ENCODE results near the gene ZCCHC7.
"Not testable (repeated sequence)": the region's sequence is repeated elsewhere in the genome, so short reads cannot be mapped to it uniquely, and the experiment has no call there.

ZCCHC7 gene

DNA sequence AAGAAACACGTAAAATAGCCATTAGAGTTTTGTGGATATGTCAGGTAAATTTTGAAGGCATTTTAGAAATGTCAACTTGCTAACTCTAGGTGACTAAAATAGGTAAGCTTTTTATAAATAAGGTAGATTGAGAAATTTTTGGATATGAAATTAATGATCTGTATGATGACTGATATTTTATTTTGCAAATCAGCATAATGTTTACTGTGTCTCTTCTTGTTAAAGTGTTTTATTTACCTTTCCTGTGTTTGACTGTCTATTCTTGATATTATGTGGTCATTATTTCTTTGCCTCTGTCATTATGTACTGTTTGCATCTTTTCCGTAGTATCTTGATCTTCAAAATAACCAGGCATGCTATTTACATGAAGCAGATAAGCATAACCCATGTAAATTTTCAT, 58.4 kb downstream of the ZCCHC7 start:
- DNase-seq (ENCODE audit: low spot score) = no peak

DNA sequence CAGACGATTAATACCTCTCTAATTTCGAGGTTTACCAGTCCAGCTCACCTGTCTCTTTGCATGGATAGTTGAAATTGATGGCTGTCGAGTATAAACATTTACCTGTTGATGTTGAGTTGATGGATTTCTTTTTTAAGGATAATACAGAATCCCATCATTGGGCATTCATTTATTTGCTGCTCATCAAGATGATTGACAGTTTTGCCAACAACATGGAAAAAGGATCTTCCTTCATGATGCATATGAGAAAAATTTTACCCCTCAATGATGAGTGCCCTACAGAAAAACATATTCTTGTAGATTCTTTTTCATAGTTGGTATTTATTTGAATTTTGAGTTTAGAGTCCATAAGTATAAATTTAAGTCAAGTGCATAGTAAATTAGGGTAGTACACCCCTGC, 59.2 kb downstream of the ZCCHC7 start:
- no peak for DNase-seq (ENCODE audit: low spot score)

DNA sequence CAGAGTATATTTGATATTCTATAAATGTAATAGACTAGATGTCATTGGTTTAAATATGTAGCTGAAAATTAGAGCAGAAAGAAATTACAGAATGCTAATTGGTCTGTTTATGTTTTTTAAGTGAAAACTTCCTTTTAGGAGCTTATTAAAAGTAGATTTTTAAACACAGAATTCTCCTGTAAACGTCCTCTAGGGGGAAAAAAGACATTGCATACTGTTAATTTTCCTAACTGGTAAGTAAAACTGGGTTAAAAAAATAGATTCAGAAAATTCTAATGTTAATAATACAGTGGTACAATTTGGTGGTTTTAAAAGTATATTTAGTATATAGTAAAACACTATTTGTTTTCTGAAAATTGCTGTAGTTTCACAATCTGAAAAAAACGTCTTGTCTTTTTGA, 59.8 kb downstream of the ZCCHC7 start:
- no peak for DNase-seq (ENCODE audit: low spot score)

DNA sequence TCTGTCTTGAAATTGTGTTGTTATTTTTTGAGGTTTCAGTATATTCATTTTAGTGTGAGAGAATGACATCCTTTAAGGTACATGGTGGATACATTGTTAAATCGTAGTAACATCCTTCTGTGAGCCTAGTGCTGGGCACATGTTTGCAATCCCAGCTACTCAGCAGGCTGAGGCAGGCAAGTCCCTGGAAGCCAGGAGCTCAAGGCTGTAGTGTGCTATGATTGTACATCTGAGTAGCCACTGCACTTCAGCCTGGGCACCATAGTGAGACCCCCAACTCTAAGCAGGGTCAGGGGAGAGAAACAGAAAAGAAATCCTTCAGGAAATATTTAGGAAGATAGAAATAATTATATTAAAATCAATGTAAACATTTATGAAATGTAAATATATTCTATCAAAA, 62.3 kb downstream of the ZCCHC7 start:
- no peak for DNase-seq (ENCODE audit: low spot score)

DNA sequence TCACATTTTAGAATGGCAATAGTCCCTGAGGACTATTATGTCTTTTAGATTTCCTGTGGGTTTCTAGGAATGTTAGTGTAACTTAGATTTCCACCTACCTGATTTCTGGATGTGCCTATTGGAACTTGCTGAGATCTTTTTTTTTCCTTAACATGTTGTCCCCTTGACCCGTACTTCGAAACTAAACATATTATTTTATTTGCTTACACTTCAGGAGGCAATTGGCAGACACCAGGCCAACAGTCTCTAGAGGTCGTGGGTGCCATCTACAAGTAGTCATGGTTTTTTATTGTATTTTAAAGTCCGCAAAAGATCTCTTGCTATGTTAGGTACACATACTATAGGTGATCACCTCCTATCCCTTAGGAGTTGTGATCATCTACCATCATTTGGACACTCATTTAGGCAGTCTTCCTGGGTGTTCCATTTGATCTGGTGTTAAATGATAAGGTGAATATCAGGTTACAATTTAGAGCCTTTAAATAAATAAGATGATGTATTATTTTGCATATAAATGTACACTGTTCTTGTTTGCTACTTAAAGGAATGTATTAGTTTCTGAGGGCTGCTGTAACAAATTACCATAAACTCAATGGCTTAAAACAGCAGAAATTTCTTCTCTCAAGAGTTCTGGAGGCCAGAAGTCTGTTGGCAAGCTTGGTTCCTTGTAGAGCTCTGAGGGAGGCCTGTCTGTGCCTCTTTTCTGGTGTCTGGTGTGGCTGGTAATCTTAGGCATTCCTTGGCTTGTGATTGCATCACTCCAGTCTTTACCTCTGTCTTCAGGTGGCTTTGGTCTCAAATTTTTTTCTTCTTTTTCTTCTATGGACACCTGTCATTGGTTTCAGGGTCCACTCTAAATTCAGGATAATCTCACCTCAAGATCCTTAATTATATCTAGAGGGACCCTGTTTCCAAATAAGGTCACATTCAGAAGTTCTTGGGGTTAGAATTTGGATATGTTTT, 64.8 kb downstream of the ZCCHC7 start:
- DNase-seq (ENCODE audit: low spot score) = no peak

DNA sequence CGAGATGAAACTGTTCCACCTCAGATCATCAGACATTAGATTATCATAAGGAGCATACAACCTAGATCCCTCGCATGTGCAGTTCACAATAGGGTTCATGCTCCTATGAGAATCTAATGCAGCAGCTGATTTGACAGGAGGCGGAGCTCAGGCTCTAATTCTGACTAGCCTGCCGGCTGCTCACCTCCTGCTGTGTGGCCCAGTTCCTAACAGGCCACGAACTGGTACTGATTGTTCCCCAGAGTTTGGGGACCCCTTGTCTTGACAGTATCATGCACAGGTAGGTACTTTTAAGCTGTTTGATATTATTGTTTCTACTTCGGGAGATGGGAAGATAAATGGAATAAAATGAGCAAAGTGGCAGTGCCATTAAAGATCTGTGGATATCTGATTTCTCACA, 66.9 kb downstream of the ZCCHC7 start:
- peak; percentile 79 for DNase-seq (ENCODE audit: low spot score)

DNA sequence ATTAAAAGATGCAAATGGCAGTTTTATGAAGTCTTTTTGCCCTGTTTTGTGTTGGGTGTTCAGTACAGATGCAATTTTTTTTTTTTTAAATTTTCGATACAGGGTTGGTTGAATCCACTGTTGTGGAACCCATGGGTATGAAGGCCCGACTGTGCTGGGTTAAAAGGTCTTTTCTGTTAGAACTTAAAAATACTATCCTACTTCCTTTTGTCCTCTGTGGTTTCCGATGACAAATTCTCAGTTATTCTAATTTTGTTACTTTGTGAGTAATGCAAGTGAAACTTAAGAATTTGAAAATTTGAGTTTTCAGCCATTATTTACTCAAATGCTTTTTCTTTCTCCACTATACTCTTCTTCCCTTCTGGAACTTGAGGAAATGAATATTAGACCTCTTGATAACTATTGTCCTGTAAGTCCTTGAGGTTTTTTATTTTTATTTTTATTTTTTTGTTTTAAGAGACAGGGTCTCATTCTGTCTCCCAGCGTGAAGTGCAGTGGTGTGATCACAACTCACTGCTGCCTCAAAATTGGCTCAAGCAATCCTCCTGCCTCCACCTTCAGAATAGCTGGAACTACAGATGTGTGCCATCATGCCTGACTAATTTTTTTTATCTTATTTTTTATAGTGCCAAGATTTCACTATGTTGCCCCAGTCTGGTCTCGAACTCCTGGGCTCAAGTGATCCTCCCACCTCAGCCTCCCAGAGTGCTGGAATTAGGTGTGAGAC, 67.5 kb downstream of the ZCCHC7 start:
- DNase-seq (ENCODE audit: low spot score) = peak; percentile 67

DNA sequence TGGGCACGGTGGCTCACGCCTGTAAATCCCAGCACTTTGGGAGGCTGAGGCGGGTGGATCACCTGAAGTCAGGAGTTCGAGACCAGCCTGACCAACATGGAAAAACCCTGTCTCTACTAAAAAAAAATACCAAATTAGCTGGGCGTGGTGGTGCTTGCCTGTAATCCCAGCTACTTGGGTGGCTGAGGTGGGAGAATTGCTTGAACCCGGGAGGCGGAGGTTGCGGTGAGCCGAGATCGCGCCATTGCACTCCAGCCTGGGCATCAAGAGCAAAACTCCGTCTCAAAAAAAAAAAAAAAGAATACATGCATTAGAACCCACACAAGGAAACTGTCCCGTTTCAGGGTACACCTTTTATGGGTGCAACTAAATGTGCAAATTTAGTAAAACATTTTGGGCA, 70.4 kb downstream of the ZCCHC7 start:
- not testable (repeated sequence) for DNase-seq (ENCODE audit: low spot score)

DNA sequence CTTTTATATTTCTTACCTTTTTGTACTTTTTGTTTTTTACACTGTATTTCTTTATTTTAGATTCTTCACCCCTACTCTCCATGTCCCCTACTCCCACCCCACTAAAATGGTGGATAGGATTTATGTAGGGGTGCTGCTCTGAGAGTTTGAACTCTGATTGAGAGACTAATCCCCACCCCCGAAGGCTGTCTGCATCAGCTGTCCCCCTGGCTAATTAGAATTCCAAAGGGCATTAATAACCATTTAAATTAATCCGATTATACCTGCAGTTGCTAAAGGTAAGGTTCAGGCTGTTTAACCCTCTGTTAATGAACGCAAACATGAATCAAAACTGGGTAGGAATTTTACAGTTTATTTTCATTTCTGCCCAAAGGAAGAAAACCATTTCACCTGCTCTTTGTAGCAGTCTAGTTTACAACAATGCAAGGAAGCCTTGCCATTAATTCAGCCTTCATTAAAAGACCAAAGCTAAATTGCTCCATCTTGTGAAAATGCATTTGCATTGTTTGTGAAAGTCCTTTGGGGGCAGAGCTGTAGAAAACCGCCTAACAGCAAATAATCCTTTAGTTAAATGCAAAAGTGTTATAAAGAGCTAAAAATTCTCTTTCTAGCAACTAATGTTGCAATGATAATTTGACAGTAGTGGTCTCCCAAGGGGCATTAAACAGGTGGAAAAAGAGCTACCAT, 71.2 kb downstream of the ZCCHC7 start:
- DNase-seq (ENCODE audit: low spot score) = no peak

DNA sequence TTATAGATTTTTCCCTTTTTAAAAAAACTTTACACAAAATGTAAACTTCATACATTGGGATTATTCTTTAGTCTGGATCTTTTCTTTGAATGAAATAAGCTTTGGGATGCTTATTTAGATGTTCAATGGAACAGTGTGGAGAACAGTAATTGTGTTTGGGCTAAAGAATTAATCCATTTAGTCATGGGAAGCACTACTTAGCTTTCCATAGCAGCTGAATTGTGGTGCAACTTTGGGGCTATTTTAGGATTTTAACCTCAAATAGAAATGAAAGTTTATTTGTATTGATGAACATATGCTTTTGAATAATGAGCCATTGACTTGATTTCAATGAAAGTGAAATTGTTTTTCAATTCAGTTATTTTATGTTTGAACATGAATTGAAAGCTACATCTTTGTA, 72.4 kb downstream of the ZCCHC7 start:
- no peak for DNase-seq (ENCODE audit: low spot score)

DNA sequence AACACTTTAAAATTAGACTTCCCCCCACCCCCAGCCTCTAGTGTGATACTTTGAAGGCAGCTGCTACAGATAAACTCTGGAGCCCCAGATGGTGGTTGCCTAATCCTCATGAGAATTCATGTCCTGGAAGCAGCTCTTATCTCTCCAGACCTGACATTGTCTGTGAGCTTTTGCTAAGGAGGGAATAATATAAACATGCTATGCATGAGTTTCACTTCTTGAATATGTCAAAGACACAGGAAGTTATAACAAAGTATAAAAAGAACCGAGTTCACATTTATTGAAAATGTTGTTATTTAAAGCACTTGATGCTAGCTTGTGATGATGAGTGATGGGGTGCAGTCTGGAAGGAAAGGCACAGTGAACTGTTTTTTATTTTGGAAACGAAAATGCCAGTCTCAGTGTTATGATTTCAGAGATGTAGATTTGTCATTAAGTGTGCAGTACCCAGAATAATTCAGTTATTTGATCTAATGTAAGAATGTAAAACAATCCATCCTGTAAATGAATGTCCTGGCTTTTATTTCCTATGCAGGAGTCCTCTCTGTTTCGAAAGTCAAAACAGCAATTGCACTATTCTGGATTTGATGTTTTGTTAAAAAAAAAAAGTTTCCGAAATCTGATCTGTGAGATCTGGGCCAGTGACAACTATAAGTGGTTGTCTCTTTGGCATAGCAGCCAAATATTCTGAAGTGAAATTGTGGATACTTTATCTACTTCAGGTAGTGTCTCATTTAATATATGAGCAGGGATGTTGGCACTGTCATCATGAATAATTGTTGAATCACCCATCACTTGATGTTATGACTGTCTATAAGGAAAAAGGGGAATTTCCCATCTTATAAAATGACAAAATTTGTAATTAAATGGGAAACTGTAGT, 77.0 kb downstream of the ZCCHC7 start:
- peak; percentile 97 for DNase-seq (ENCODE audit: low spot score)

DNA sequence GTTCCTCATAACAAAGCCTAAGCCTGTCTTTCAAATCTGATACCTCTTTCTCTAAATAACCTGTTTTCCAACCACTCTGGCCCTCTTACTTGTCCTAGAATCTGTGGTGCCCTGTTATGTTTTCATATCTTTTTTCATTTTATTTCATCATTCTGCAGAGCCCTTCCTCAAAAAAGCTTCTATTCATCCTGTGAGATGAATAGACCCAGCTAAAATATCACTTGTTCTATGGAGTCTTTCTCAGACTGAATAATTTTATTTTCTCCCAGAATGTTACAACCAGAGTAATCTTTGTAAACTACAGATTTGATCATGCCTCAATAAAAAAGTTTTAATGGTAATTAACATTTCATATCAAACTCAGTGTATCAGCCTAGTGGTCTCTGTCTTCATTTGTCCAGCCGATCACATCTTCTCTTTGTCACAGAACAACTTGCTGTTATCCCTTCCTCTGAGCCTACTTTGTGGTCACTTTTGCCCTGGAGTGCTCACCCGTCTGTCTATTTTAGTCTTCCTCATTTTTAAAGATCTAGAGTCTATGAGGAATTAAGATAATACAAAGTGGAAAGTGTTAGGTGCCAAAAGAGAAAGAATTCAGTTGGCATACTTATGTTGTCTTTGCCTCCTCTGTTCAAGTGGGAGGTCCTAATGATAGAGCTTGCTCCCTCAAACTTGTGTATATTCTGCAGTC, 77.8 kb downstream of the ZCCHC7 start:
- DNase-seq (ENCODE audit: low spot score) = peak; percentile 46

DNA sequence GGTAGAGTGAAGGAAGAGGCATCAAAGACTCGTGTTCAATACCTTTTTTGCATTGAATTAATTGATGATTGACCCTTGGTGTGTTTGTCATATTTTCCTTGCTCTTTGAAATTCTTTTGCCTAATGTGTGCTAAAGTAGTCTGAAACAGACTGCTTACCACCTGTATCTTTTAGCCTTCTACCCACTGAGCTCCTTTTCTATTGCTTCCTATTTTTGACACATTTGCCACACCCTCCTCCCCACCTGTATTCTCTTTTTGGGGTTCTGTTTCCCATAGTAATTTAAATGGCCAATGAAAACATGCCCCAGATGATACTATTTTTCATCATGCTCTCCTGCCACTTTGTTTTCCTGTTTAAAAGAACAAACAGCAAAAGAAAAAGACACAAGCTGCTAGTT, 78.5 kb downstream of the ZCCHC7 start:
- peak; percentile 78 for DNase-seq (ENCODE audit: low spot score)

DNA sequence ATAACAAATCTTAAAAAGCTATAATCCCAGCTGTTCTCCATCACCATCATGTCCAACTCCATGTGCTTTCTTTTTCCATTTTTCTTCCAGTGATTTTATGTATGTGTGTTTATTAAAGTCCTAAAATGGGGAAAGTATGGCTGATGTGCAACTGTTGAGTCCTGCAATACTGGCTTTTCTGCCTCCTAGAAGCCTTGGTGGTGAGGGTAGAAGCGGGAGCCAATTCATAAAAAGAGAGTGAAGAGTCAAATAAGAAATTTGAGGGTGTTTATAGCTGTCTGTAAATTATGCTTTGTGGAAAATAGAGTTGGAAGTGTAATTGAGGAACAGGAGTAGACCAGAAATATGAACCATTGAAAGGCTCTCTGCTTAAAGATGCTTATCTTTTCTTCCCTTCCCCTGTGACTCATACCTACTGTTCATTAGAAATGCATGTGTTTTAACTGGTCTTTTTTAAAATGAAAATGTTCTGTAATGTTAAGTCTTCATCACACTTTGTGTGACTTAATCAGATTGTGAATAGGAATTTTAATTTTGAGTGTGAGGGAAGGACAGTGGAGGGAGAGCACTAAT, 80.1 kb downstream of the ZCCHC7 start:
- no peak for DNase-seq (ENCODE audit: low spot score)

DNA sequence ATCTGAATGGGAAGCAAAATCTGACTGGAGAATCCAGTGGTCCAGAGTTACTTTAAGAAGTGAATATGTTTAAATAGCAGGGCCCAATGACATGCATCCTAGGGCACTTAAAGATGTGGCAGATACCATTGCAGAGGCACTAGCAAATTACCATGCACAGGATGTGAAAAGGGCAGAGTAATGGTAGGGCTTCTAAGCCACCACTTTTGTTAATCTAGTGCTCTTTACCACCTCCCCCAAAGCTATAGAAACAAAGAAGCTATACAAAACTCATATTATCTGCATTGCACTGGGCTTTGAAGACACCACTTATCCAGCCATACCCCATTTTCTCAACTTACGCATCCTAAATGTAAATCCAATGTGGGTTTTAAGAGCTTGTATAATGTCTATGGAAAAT, 81.2 kb downstream of the ZCCHC7 start:
- DNase-seq (ENCODE audit: low spot score) = no peak

DNA sequence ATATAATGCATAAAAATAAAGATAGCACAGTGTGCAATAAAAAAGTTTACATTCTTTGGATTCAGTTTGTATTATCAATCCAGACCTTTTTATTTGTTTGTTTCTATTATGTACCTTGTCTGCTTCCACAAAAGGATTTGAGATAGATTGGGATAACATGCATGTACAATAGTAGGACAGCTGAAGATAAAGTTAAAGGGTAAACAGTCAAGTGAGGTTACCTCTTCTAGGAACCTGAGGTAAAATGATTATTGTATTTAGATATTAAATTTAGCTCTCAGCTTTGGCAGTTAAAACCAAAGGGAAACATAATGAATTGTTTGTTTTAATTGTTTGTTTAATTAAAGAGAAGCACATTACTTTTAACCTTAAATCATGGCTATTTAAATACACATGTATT, 81.7 kb downstream of the ZCCHC7 start:
- DNase-seq (ENCODE audit: low spot score) = no peak

DNA sequence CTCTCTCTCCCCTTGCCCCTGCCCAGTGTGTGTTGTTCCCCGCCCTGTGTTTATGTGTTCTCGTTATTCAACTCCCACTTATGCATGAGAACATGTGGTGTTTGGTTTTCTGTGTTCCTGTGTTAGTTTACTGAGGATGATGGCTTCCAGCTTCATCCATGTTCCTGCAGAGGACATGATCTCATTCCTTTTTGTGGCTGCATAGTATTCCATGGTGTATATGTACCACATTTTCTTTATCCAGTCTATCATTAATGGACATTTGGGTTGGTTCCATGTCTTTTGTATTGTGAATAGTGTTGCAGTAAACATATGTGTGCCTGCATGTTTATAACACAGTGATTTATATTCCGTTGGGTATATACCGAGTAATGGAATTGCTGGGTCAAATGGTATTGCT, 83.1 kb downstream of the ZCCHC7 start:
- DNase-seq (ENCODE audit: low spot score) = not testable (repeated sequence)

DNA sequence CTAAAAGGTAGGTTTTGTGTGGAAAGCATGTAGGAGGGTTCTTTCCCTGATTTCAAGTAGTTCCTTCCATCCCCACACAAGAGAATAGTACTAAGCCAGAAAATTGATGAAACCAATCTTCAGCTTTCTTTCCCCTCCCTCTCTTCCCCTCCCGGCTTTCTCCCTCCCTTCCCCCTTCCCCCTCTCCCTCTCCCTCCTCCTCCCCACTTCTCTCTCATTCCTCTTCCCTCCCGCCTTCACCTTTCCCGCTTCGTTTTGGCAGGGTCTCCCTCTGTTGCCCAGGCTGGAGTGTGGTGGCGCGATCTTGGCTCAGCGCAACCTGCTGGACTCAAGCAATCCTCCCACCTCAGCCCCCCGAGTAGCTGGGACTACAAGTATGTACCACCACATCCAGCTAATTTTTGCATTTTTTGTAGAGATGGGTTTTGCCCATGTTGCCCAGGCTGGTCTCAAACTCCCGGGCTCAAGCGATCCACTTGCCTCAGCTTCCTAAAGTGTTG, 85.8 kb downstream of the ZCCHC7 start:
- no peak for DNase-seq (ENCODE audit: low spot score)

DNA sequence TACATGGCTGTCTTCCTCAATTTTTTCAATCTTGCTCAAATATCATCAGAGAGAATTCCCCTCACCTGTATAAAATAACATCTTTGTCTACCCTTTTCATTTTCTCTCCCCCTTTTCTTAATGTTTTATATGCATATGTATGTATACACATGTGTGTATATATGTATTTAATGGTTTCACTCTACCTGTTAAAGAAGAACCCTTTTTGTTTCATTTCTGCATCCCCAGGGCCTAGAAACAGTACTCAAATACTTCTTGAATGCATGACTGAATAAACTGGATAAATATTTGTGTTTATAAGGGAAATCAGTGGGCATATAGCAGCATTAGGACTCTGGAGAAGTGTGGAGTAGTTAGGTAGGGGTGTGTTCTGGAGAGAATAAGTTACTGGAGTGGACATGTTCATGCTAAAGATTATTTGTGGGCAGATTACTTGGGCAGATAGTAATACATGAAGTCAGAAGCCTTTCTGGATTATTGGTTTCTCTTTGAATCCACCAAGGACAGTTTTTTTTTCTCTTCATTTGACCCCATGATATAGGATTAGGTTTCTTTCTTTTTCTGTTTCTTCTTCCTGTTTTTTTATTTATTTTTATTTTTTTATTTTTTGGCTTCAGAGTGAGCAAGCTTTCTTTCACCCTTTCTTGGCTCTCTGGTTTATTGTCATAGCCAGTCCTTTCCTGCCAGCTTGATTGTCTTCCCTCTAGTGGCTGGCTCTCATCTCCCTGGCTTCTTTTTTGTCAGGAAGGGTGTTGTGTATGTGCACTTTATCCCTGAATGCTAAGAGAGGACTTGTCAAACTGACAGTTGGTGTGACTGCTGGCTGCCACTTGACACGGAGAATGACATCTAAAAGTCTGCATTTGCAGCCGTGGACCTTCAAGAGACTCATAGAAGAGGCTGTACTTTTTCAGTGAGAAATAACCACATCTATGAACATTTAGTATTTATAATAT, 89.3 kb downstream of the ZCCHC7 start:
- peak; percentile 51 for DNase-seq (ENCODE audit: low spot score)
